Lower lobe of right lung (tissue), 2 donors: ENCODE results near the gene SS18. TPM values are rescaled to one million over a fixed set of nuclear protein-coding genes. Genes with fewer than 3 reads are reported as not detected.
A peak's percentile ranks its signal among the peaks of the same experiment; 100 is the strongest.
"Not testable (repeated sequence)": the region's sequence is repeated elsewhere in the genome, so short reads cannot be mapped to it uniquely, and the experiment has no call there.

Experiments used
- ATAC-seq, 2 donors: fragments of 200-7000 bp; cut with Tn5 transposase; one replicate each; pipeline ENCODE4 v1.9.1; 2020 to 2022; ENCODE audit warnings: mild to moderate bottlenecking in 2 of 2, moderate library complexity in 2 of 2
- DNase-seq: peaks from one replicate; pipeline ENCODE4 v3.0.0-alpha.2; 2020
- H3K27ac ChIP-seq: fragments of 200-600 bp; one replicate; pipeline ENCODE4 v1.8.0; 2022
- H3K27me3 ChIP-seq: fragments of 200-600 bp; one replicate; pipeline ENCODE4 v1.8.0; 2022; ENCODE audit warnings: low read depth
- H3K36me3 ChIP-seq: fragments of 200-600 bp; one replicate; pipeline ENCODE4 v1.8.0; 2022; ENCODE audit warnings: mild to moderate bottlenecking
- H3K4me1 ChIP-seq: fragments of 200-600 bp; one replicate; pipeline ENCODE4 v1.8.0; 2022
- H3K4me3 ChIP-seq: fragments of 200-600 bp; one replicate; pipeline ENCODE4 v1.8.0; 2022; ENCODE audit warnings: mild to moderate bottlenecking
- H3K9me3 ChIP-seq: fragments of 200-600 bp; one replicate; pipeline ENCODE4 v1.8.0; 2022
- CTCF ChIP-seq: fragments of 200-600 bp; IDR thresholded peaks from one replicate; pipeline ENCODE4 v1.8.0; 2022; ENCODE audit warnings: antibody characterized with exemption, mild to moderate bottlenecking
- intact Hi-C: fragments of 100-400 bp; cut with DNase I; formaldehyde crosslinking; loops from one replicate; pipeline ENCODE4 v1.11.0; 2022
- long read RNA-seq: library from polyadenylated mRNA; unstranded; transcript quantifications from one replicate; pipeline ENCODE4 v2.0.0, GENCODE V29; 2021
- total RNA-seq: library from RNA; stranded (reverse); fragmentation: NEBNext Ultra II Directional; extraction: Animal tissue kit (Norgen Biotek cat#: 25700); gene quantifications from one replicate; pipeline ENCODE4 v1.2.1, GENCODE V29; 2021
- donor health status: DM: no; HTN: yes; CAD: no; lungs with severe emphysema.

SS18 gene
- total RNA-seq: 57.1 TPM
- long read RNA-seq, transcript SS18-203 (11 exons, 3,414 nt): minor isoform, 12 of 108 reads
- long read RNA-seq, transcript SS18-201 (10 exons, 1,836 nt): major isoform, 60 of 108 reads
- long read RNA-seq, partial matches to known transcripts: 12 of 108 reads
- long read RNA-seq, other reads (novel, unspliced or antisense): 21 of 108 reads

- DNase-seq: peak; percentile 95
- intact Hi-C loops: no loop called here
- no peaks in the 10 kb centered on the region for H3K27me3 ChIP-seq
- no peaks in the 10 kb centered on the region for H3K9me3 ChIP-seq
- H3K4me3 ChIP-seq: peak within 1 kb of the TSS; percentile 88
- peak; percentile 98 for ATAC-seq
- TF ChIP-seq CTCF: no peak
- peaks cover 34% of the 10 kb centered on the region for H3K4me1 ChIP-seq
- peak within 1 kb of the TSS; percentile 96 for H3K27ac ChIP-seq
- peaks cover 18% of the 10 kb centered on the region for H3K36me3 ChIP-seq
Measured at GRCh38 chr18:26090130-26091046, at the start of gene SS18. TSS of gene SS18 (minus strand) at chr18:26090613. CDS start at chr18:26090569, 44 bp downstream.

- no peaks in the 10 kb centered on the region for H3K36me3 ChIP-seq
- no peak for DNase-seq
- no peak overlapping the region for H3K27ac ChIP-seq
- intact Hi-C loops: no loop called here
- no peak for ATAC-seq
- H3K9me3 ChIP-seq: no peaks in the 10 kb centered on the region
- no peaks in the 10 kb centered on the region for H3K4me1 ChIP-seq
- H3K27me3 ChIP-seq: no peaks in the 10 kb centered on the region
- no peak overlapping the region for H3K4me3 ChIP-seq
- TF ChIP-seq CTCF: no peak
Measured at GRCh38 chr18:26135548-26135947, 45.1 kb upstream of the SS18 start.

GRCh38 chr18:26134107-26134506, 43.7 kb upstream of the SS18 start:
- no peak overlapping the region for H3K27ac ChIP-seq
- TF ChIP-seq CTCF: no peak
- no peaks in the 10 kb centered on the region for H3K36me3 ChIP-seq
- no peaks in the 10 kb centered on the region for H3K9me3 ChIP-seq
- no peaks in the 10 kb centered on the region for H3K4me1 ChIP-seq
- H3K4me3 ChIP-seq: no peak overlapping the region
- DNase-seq (no peak), ATAC-seq (no peak)
- intact Hi-C loops: no loop called here
- no peaks in the 10 kb centered on the region for H3K27me3 ChIP-seq

GRCh38 chr18:26133652-26134051, 43.2 kb upstream of the SS18 start, which contains the start of gene PSMA8:
TSS of gene PSMA8 (plus strand) at chr18:26133869. CDS start at chr18:26133966, 97 bp downstream.
- Histone ChIP-seq H3K9me3 (no peaks in the 10 kb centered on the region), H3K27me3 (no peaks in the 10 kb centered on the region), H3K27ac (no peak within 1 kb of the TSS), H3K36me3 (no peaks in the 10 kb centered on the region), H3K4me3 (no peak within 1 kb of the TSS), H3K4me1 (no peaks in the 10 kb centered on the region)
- ATAC-seq: no peak
- DNase-seq: no peak
- intact Hi-C loops: no loop called here
- TF ChIP-seq CTCF: no peak

- H3K4me3 ChIP-seq, H3K4me1 ChIP-seq, ATAC-seq, intact Hi-C loops, H3K9me3 ChIP-seq, H3K27me3 ChIP-seq, H3K36me3 ChIP-seq, DNase-seq, H3K27ac ChIP-seq: not testable (repeated sequence)
Measured at GRCh38 chr18:26128192-26128591, 37.8 kb upstream of the SS18 start.

- no peak for TF ChIP-seq CTCF
- H3K9me3 ChIP-seq: peaks cover 6% of the 10 kb centered on the region
- ATAC-seq (no peak), DNase-seq (no peak)
- no peak overlapping the region for H3K4me3 ChIP-seq
- no peaks in the 10 kb centered on the region for H3K36me3 ChIP-seq
- H3K27me3 ChIP-seq: no peaks in the 10 kb centered on the region
- no peak overlapping the region for H3K27ac ChIP-seq
- H3K4me1 ChIP-seq: no peaks in the 10 kb centered on the region
- intact Hi-C loops: no loop called here
Measured at GRCh38 chr18:26127786-26128185, 37.4 kb upstream of the SS18 start.

GRCh38 chr18:26121994-26122393, 31.6 kb upstream of the SS18 start:
- H3K27me3 ChIP-seq, intact Hi-C loops, ATAC-seq, H3K36me3 ChIP-seq, H3K4me1 ChIP-seq, DNase-seq, H3K9me3 ChIP-seq, H3K4me3 ChIP-seq, H3K27ac ChIP-seq: not testable (repeated sequence)
